ENCODE measurements around the gene MMP27.

GRCh38 chr11:102751673-102752072, 46.1 kb upstream of the MMP27 start:
- TF ChIP-seq, protein P1, sequence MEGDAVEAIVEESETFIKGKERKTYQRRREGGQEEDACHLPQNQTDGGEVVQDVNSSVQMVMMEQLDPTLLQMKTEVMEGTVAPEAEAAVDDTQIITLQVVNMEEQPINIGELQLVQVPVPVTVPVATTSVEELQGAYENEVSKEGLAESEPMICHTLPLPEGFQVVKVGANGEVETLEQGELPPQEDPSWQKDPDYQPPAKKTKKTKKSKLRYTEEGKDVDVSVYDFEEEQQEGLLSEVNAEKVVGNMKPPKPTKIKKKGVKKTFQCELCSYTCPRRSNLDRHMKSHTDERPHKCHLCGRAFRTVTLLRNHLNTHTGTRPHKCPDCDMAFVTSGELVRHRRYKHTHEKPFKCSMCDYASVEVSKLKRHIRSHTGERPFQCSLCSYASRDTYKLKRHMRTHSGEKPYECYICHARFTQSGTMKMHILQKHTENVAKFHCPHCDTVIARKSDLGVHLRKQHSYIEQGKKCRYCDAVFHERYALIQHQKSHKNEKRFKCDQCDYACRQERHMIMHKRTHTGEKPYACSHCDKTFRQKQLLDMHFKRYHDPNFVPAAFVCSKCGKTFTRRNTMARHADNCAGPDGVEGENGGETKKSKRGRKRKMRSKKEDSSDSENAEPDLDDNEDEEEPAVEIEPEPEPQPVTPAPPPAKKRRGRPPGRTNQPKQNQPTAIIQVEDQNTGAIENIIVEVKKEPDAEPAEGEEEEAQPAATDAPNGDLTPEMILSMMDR (IDR thresholded peaks at IDR 0.05; ENCODE audit: insufficient read depth, low read length): no peak
- TF ChIP-seq POLR2AphosphoS5 (IDR thresholded peaks at IDR 0.05; ENCODE audit: low read depth): no peak
- TF ChIP-seq REST (IDR thresholded peaks at IDR 0.05; ENCODE audit: insufficient replicate concordance, low read depth): no peak
- no peak for TF ChIP-seq SPI1 (IDR thresholded peaks at IDR 0.05; ENCODE audit: borderline replicate concordance, low read depth)
- no peak for TF ChIP-seq GABPA (IDR thresholded peaks at IDR 0.05; ENCODE audit: low read depth)

Data from HL-60 (cell line).